Bronchial epithelial cell (primary cell): ENCODE results near the gene GPR37. TPM values are rescaled to one million over a fixed set of nuclear protein-coding genes. Genes with fewer than 3 reads are reported as not detected.

ENCODE experiments used
- DNase-seq: peaks from one replicate; pipeline ENCODE4 v3.0.0-alpha.2; 2010; ENCODE audit warnings: low read depth
- FAIRE-seq: peaks from 2 replicates; lab custom pipeline; 2011; peaks lifted over from hg19 to GRCh38; lab: Jason Lieb, UNC
- H3K27me3 ChIP-seq: 2 replicates; pipeline ENCODE4 v1.5.1; 2011; ENCODE audit warnings: low read length; ENCODE audit not compliant: control insufficient read depth, insufficient read depth
- H3K36me3 ChIP-seq: 2 replicates; pipeline ENCODE4 v1.5.1; 2011; ENCODE audit warnings: low read length; ENCODE audit not compliant: control insufficient read depth, insufficient read depth
- H3K4me3 ChIP-seq: 2 replicates; pipeline ENCODE4 v1.5.1; 2011; ENCODE audit warnings: mild to moderate bottlenecking, low read depth, low read length, control low read depth
- total RNA-seq: library from RNA; depleted of rRNA; stranded (reverse); fragments of >200 nt; gene quantifications from 2 replicates; pipeline ENCODE4 v1.2.1, GENCODE V29; 2014
- TF ChIP-seq, protein P1 (sequence below): IDR thresholded peaks from 2 replicates; pipeline ENCODE4 v1.5.1; 2011; ENCODE audit warnings: mild to moderate bottlenecking, moderate library complexity, low read length, control low read depth, inconsistent platforms; ENCODE audit not compliant: insufficient read depth, severe bottlenecking

The GPR37 gene
- total RNA-seq, 1 donor from 2014 or later: 1.6 TPM

DNA sequence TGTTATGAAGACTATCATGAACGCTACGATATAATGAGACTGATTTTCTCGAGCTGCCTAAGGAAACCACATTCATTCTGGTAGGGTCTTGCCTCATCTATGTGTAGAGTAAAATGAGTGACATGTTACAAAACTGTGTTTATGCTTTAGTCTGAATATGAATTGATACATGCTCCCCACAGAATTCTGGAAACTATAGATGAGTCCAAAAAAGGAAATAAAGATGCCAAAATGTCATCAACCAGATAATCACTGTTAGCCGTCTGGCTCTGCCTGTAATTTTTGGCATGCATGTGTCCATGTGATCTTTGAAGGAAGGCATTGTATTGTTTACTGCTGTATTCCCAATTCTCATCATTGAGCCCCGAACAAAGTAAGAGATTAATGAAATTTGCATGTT, 42.6 kb upstream of the GPR37 start:
- DNase-seq (no peak), FAIRE-seq (no peak)
- no peak overlapping the region for H3K4me3 ChIP-seq
- no peaks in the 10 kb centered on the region for H3K27me3 ChIP-seq
- TF ChIP-seq, protein P1, sequence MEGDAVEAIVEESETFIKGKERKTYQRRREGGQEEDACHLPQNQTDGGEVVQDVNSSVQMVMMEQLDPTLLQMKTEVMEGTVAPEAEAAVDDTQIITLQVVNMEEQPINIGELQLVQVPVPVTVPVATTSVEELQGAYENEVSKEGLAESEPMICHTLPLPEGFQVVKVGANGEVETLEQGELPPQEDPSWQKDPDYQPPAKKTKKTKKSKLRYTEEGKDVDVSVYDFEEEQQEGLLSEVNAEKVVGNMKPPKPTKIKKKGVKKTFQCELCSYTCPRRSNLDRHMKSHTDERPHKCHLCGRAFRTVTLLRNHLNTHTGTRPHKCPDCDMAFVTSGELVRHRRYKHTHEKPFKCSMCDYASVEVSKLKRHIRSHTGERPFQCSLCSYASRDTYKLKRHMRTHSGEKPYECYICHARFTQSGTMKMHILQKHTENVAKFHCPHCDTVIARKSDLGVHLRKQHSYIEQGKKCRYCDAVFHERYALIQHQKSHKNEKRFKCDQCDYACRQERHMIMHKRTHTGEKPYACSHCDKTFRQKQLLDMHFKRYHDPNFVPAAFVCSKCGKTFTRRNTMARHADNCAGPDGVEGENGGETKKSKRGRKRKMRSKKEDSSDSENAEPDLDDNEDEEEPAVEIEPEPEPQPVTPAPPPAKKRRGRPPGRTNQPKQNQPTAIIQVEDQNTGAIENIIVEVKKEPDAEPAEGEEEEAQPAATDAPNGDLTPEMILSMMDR: no peak
- no peaks in the 10 kb centered on the region for H3K36me3 ChIP-seq

DNA sequence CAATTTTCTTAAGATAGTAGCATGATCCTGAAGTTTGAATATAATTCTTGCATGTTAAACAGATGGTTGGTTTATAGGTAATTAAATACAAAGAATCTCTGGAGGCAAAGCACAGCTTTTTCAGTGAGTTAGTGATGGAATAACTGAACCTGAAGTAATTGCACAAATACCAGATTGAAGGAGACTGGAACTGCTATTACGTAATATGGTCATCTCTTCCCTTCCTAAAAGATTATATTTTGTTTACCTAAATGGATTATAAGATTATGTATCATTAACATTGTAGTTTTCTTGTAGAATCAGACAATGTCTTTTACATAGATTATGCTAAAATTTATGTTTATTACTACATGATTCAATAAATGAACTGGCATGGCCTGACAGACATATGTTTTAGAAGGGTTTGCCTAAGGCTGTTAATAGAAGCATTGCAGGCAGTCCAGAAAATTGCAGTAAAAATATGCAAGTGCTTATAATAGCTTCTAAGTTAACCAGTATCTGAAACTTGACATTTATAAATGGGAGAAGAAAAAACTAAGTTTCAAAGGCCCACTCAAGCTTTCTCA, 35.8 kb upstream of the GPR37 start:
- Histone ChIP-seq H3K36me3 (no peaks in the 10 kb centered on the region), H3K4me3 (no peak overlapping the region), H3K27me3 (no peaks in the 10 kb centered on the region)
- FAIRE-seq (no peak), DNase-seq (no peak)
- TF ChIP-seq, protein P1: no peak

DNA sequence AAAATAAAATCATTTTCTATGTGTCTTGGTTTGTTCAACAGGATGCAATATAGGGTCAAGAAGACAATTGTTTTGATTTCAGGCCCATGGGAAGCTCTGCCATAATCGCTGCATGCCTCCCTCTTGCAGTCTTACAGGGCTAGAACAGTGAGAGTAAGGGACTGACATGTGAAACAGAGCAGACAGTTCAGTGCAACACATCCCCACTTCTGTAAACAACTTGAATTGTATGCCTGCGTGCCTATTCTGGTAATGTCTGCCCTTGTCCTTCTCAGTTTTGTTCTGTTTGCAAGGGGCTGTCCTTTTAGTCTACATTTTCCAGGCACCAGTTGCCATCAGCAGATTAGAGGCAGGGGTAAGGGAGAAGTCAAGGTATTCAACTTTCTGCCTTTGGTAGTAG, 34.8 kb upstream of the GPR37 start:
- TF ChIP-seq, protein P1: no peak
- H3K27me3 ChIP-seq: no peaks in the 10 kb centered on the region
- no peaks in the 10 kb centered on the region for H3K36me3 ChIP-seq
- no peak overlapping the region for H3K4me3 ChIP-seq
- FAIRE-seq (peak; percentile 43), DNase-seq (no peak)

DNA sequence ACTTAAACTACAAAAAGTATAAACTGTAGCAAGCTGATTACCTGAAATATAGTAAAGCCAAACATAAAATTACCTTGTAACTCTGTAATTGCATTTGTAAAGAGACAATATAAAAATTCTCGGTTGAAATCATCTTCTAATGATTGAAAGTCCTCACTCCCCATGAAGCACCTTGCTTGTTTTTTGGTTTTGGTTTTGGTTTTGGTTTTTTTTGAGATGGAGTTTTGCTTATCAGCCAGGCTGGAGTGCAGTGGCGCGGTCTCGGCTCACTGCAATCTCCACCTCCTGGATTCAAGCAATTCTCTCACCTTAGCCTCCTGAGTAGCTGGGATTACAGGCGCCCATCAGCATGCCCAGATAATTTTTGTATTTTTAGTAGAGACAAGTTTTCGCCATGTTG, 33.9 kb upstream of the GPR37 start:
- FAIRE-seq: no peak
- TF ChIP-seq, protein P1: no peak
- no peak for DNase-seq
- no peaks in the 10 kb centered on the region for H3K27me3 ChIP-seq
- no peaks in the 10 kb centered on the region for H3K36me3 ChIP-seq
- H3K4me3 ChIP-seq: no peak overlapping the region

DNA sequence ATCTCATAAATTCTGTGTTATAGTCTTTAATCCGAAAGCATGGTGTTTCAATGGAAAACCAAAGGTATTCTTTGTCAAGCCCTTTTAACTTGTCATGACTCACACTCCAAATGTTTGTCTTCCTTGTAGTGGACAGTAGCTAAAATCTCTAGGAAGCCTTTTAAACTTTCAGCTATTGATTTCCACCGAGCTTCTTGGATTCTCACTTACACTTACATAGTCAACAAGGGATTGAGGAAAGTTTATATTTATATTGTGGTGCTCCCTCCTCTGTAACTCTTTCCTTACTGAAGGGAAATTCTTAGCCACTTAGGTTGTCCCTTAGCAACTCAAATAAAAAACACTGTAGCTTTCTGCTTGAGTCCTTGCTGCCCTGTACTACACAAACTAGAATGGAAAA, 31.2 kb upstream of the GPR37 start:
- TF ChIP-seq, protein P1: no peak
- H3K27me3 ChIP-seq: no peaks in the 10 kb centered on the region
- no peak for DNase-seq
- FAIRE-seq: no peak
- H3K4me3 ChIP-seq: no peak overlapping the region
- H3K36me3 ChIP-seq: no peaks in the 10 kb centered on the region

DNA sequence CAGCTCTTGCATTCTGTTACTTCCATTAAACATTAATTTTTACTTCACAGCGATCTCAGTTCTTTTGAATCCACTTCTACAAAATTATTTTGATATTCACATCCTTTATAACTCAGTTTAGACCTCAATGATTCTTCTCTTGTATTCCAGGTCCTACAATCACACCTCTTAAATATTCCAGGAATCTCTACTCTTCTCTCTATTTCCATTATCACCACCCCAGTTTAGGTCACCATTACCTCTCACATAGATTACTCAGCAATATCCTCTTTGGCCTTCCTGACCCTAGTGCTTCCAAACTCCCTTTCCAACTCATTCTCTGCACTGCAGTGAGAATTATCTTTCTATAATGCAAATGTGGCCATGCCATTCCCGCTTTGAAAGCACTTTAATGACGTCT, 27.1 kb upstream of the GPR37 start:
- H3K27me3 ChIP-seq: no peaks in the 10 kb centered on the region
- DNase-seq: no peak
- FAIRE-seq: no peak
- no peak overlapping the region for H3K4me3 ChIP-seq
- TF ChIP-seq, protein P1: no peak
- no peaks in the 10 kb centered on the region for H3K36me3 ChIP-seq
